HG03469 (cell line): ENCODE results near the gene NCAM1.

Experiments
- ATAC-seq: cut with Tn5 transposase; IDR thresholded peaks from one replicate; pipeline ENCODE4 v1.9.1; 2021; ENCODE audit warnings: mild to moderate bottlenecking, moderate library complexity, moderate number of reproducible peaks; ENCODE audit not compliant: unreplicated experiment

Gene NCAM1

GRCh38 chr11:113245216-113245615 is 284.0 kb downstream of the NCAM1 start:
- ATAC-seq, result no peak

DNA sequence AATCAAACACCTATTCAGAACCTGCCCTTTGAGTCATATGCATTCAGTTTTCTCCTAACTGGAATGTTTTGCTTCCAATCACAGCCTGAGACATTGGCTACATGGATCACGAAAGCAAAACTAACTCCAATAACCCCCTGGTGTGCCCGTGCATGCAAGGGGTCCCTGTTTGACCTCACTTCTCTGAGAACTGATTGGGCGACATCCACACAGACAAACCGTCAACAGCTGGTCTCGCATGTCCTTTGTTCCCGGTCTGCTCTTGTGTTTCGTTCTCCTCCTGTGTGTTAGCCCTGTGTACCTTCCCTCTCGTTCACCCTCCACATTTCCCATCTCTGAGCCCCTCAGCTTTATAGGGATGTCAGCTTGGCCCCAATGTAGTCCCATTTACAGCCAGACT is 286.0 kb downstream of the NCAM1 start:
- no peak for ATAC-seq

GRCh38 chr11:113247966-113248365 is 286.7 kb downstream of the NCAM1 start:
- ATAC-seq, result no peak

GRCh38 chr11:113248702-113249490 is 287.7 kb downstream of the NCAM1 start:
- ATAC-seq, result no peak

DNA sequence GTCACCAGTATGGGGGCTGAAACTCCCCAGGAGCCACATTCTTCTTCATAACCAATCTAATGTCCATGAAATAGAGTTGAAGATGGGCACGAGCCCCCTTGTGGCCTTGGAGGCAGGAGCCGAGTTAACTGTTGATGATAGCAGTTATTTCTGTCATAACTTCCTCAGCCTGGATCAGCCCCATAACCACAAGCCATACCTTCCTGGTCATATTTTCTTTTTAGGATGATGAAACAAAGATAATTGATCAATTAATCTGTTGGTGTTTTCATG is 288.2 kb downstream of the NCAM1 start:
- ATAC-seq, result no peak

GRCh38 chr11:113249786-113250185 is 288.6 kb downstream of the NCAM1 start:
- no peak for ATAC-seq

DNA sequence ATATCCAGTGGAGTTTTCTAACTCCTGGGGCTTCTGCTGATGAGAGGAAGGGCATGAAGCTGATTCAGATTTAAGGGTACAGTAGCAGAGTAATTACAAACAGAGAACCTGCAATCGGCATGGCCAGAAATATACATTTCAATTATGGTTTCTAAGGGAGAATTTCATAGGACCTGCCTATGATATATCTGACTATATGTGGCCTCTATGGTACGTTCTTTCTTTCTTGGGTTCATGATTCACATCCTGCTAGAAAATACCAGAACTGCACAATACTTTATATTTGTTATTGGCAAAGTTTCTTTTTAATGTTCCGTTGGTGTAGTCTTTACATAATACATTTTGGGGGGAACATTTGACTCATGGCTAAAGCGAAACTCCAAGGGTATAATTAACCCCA is 290.1 kb downstream of the NCAM1 start:
- no peak for ATAC-seq

DNA sequence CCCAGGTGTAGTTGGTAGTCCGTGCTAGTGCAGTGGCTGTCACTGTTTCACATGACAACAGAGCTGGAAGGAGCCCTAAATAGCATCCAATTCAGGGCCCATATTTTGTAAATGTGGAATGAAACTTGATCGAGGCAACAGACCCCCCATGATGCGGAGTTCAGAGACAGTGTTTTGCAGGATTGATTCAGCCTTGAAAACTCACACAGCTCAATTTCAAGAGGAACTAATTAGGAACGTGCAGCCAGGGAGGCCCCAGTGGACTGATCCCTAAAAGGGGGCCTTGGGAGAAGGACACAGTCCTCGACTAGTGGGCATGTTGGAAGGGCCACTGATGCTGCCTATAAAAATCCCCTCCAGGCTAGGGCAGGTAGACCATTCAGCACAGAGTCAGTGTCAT is 292.2 kb downstream of the NCAM1 start:
- ATAC-seq, result no peak

DNA sequence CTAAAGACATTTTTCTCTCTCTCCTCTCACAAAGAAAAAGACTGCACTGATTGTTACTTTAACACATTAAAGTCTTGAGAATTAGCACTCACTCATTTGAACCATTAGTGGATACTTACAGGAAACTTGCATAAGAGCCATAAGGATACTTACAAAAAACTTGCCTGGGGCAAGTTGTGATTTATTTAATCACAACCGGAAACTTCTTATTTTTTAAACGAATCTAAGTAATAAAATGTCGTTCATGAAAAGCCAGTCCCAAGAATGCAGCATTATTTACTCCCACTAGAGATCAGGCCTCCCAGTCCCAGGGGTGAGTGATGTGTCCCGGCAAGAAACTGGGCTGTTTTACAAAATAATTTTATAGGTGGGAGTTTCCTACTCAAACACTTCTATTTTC is 293.9 kb downstream of the NCAM1 start:
- ATAC-seq, result no peak

DNA sequence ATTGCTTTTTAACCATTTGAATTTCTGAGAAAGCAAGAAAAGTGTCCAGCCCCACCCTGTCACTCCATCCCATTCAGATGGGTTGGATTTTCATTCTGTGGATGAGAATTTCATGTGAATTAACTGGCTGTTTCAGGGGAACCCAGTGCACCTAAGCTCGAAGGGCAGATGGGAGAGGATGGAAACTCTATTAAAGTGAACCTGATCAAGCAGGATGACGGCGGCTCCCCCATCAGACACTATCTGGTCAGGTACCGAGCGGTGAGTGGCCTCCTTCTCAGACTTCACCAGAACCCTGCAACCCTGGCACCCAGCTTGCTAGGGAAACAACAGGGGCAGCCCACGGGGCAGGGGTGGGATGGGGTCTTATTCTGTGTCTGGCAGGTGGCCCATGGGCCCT is 294.5 kb downstream of the NCAM1 start:
- ATAC-seq, result no peak

DNA sequence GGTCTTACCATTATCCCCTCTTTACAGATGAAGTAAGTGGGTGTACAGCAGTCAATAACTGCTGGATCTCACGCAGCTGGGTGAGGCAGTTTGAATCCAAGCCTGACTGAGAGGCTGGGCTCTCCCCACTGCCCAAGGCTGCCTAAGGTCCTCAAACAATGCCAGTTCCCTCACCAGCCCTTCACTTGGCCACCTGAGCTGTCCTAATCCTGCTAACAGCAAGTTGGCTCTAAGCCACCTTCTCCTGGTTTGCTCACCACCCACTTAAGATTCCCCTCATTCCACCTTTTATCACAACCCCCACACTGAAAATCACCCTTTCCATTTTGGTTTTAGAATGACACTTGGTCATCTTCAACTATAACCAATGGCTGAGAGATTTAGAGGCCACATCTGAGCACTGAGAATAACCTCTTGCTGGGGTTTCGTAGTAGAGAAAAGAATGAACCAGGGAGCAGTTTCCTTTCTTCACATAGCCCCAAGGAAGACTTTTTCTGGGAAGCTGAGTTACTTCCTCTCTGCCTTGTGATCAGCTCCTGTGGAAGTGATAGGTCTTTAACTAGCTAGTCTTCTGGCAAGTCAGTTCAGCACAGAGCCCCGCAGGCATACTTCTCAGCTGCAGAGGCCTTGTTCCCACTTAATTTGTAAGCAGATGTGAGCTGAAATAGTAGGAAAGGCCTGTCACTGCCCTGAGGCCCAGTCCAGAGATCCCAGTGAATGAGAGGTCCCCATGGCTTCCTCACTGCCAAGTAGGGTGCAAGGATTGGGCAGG is 295.4 kb downstream of the NCAM1 start:
- ATAC-seq, result no peak

DNA sequence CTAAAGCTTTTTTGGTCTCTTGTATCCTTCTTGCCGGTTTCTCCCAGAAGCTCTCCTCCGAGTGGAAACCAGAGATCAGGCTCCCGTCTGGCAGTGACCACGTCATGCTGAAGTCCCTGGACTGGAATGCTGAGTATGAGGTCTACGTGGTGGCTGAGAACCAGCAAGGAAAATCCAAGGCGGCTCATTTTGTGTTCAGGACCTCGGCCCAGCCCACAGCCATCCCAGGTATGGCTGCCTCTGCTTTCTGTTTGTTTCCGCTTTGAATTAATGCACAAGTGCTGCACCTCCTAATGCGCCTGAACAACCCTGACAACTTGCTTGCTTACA is 298.8 kb downstream of the NCAM1 start:
- ATAC-seq, result no peak

- no peak for ATAC-seq
These were observed 299.3 kb downstream of the NCAM1 start for GRCh38 chr11:113260541-113260940.

DNA sequence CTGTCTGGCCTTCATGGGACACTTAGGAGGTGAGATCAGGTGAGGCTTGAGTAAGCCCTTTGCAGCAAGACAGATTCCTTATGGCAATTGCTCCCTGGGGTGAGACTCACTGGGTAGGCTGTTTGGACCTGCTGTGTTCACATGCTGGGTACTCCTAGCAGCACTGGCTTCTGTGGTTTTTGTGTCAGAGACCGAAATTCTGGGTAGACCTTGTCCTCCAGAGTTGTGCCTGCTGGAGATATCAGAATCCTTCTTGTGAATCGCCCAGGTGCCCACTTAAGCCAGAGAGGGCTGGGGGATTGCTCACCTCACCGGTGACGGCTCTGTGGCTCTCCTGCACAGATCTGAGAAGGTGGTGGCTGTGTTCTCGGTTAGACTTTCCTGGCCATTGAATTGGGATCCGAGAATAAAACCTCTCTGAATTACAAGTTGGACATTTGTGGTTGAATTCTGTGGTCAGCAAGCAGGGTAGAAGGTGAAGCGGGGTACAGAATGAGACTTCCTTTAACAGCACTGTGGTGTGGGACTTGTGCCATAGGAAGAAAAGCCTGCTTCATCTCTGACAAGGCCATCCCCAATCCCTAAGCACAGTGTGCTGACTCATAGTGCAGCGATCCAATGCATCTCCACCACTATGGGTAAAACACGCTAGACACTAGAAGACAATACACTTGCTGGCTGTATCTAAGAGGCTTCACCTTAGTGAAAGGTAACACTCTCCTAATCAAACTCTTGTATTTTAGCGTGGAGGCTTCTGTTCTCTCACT is 300.7 kb downstream of the NCAM1 start:
- no peak for ATAC-seq

GRCh38 chr11:113262594-113262993 is 301.4 kb downstream of the NCAM1 start:
- no peak for ATAC-seq

DNA sequence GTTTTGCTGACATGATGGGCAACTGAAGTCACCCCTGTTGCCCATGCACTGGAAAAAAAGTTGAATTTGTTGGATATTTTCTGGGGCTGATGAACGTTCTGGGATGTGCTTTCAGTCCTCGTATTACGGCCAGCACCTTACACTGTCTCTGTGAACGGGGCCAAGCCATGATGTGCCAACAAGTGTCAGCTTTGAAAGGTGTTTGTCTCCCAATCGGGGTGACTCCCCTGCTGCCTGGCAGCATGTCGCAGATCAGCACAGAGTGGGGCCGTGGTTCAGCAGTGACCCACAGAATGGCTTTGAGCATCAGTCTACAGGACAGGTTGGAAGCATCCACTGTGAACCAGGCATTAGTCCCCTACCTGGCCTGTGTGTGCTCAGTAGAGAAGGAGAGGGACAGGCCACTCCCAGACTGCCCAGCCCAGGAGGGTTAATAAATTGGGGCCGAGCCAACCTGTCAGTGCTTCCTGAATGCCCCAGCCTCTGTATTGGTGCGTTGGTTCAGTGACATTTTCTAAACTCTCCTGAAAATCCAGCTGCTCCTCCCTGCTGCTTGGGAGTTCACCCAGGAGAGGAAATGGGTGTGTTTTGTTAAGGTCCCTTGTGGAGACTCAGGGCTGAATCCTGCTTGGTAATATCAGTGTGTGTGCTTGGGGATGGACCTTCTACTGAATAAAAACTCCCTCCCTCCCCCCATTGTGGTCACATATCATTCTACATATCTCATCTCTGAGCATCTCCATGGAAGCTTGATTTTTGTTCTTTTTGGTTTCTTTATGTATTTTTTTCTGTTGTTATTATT is 302.4 kb downstream of the NCAM1 start:
- ATAC-seq, result no peak

DNA sequence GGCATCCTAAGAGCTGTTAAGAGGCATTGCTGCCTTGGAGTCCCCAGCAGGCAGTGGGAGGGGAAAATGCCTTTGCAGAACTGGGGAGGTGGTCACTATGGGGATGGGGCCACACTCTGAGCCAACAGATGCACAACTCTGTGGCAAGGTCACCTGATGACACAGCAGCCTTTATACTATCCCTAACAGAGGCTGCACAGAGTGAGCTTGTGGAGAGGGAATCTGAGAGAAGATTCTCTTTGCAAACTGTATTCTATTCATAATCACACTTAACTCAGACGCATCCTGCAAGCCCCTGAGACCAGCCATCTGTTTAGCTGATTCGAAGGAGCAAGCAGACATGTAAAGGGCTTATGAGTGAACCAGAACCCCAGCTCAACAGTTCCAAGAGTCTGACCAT is 304.1 kb downstream of the NCAM1 start:
- ATAC-seq, result no peak

GRCh38 chr11:113267493-113267892 is 306.3 kb downstream of the NCAM1 start:
- ATAC-seq, result no peak

GRCh38 chr11:113269096-113269495 is 307.9 kb downstream of the NCAM1 start:
- ATAC-seq, result no peak

- ATAC-seq, result no peak
These were observed 308.4 kb downstream of the NCAM1 start for GRCh38 chr11:113269636-113270035.

DNA sequence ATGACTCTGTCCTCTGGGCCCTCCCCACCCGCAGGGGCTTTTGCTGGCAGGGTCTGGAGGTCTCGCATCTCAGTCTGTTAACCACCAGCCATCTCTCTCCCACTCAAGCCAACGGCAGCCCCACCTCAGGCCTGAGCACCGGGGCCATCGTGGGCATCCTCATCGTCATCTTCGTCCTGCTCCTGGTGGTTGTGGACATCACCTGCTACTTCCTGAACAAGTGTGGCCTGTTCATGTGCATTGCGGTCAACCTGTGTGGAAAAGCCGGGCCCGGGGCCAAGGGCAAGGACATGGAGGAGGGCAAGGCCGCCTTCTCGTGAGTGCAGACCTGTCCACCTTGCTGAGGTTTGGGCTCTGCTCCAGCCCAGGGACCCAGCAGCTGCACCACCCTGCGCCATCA is 308.9 kb downstream of the NCAM1 start:
- no peak for ATAC-seq
